Measurements from ENCODE around the gene HS6ST1. TPM values are rescaled to one million over a fixed set of nuclear protein-coding genes. Genes with fewer than 3 reads are reported as not detected.

Gene HS6ST1
- total RNA-seq, 2 donors from 2014 or later, result 12.5 to 12.9 TPM

DNA sequence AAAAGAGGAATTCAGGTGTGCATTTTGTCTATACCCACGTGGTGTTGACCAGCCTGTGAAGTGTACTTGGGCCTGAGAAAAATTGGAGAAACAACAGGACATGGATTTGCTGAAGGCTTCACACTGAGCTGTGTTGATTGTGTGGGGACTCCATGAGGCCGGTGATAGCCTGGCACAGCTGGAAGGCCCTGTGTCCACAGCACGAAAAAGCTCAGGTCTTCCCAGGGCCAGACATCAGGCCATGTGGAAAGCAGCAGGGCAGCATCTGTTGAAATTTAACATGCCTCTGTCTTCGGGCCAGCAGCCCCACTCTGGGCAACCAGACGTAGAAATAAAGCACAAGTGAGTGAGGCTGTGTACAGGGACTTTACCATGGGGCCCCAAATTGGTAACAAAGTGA lies 84.1 kb downstream of the HS6ST1 start:
- peaks cover 5% of the 10 kb centered on the region for H3K4me1 Mint-ChIP-seq
- ATAC-seq, result no peak
- H3K4me3 Mint-ChIP-seq, result no peak overlapping the region
- H3K9me3 ChIP-seq (ENCODE audit: control insufficient read depth, low read length, poor library complexity, severe bottlenecking), result no peaks in the 10 kb centered on the region
- peaks cover 20% of the 10 kb centered on the region for H3K27me3 Mint-ChIP-seq
- H3K36me3 Mint-ChIP-seq (ENCODE audit: low read depth), result no peaks in the 10 kb centered on the region
- no peak overlapping the region for H3K27ac Mint-ChIP-seq
- DNase-seq, result no peak

GRCh38 chr2:128233790-128234395 lies 84.8 kb downstream of the HS6ST1 start:
- H3K9me3 ChIP-seq (ENCODE audit: control insufficient read depth, low read length, poor library complexity, severe bottlenecking), result no peaks in the 10 kb centered on the region
- no peak overlapping the region for H3K27ac Mint-ChIP-seq
- ATAC-seq (no peak), DNase-seq (no peak)
- H3K36me3 Mint-ChIP-seq (ENCODE audit: low read depth), result no peaks in the 10 kb centered on the region
- peaks cover 20% of the 10 kb centered on the region for H3K27me3 Mint-ChIP-seq
- H3K4me1 Mint-ChIP-seq, result peaks cover 5% of the 10 kb centered on the region
- H3K4me3 Mint-ChIP-seq, result peak overlapping the region; percentile 86

DNA sequence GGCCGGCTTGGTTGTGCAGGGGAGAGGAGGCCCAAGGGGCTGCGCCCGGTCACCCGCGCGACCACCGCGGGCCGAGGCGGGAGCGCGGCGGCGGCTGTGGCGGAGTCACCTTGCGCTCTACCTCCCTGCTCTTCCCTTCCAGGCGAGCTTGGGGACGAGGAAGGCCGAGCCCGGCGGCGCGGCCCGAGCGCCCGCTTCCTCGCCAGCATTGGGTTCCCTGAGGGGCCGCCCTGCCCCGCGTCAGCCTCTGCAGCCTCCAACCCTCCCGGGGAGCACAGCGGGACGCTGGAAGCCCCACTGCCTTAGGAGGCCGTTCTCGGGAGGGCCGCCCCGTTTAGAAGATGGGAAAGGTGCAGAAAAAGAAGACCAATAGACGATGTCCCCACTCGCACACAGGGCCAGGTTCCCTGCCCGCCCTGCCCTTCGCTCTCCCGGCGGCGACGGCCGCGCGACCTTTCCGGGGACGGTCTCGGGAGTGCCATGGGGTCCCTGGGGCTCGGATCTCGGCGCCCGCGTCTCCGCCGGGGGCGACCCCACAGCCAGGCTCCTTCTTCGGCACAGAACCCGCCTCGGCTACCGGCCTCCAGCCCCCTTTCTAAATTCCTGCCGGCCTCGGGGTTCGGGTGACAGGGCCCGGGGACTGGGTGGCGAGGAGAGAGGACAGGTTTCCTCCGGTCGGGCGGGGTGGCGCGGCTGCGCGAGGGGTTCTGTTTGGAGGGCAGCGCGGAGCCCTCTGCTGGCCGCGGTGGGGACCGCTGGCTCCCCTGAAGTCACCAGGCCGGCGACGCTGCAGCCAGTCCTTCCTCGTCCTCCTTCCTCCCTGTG lies 85.5 kb downstream of the HS6ST1 start:
- DNase-seq (peak; percentile 59 to 75 (median 71)), ATAC-seq (peak; percentile 99)
- Mint-ChIP-seq H3K27ac (no peak overlapping the region), H3K4me1 (peaks cover 5% of the 10 kb centered on the region), H3K27me3 (peaks cover 17% of the 10 kb centered on the region), H3K36me3 (ENCODE audit: low read depth) (no peaks in the 10 kb centered on the region), H3K4me3 (peak overlapping the region; percentile 86)
- H3K9me3 ChIP-seq (ENCODE audit: control insufficient read depth, low read length, poor library complexity, severe bottlenecking), result no peaks in the 10 kb centered on the region

GRCh38 chr2:128228894-128229293 lies 89.8 kb downstream of the HS6ST1 start:
- no peak for ATAC-seq
- H3K36me3 Mint-ChIP-seq (ENCODE audit: low read depth), result no peaks in the 10 kb centered on the region

DNA sequence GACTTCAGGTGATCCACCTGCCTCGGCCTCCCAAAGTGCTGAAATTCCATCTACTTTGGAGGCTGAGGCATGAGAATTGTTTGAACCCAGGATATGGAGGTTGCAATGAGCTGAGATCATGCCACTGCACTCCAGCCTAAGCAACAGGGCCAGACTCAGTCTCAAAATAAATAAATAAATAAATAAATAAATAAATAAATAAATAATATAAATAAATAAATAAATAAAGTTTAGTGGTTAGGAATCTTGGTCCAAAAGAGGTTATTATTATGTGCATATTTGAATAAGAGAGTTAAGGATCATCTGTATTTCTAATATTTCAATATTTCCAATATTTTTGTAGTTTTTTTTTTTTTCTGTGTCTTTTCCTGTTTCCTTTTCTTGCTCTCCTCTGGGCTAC lies 90.8 kb downstream of the HS6ST1 start:
- DNase-seq (no peak), ATAC-seq (no peak)
- no peaks in the 10 kb centered on the region for H3K36me3 Mint-ChIP-seq (ENCODE audit: low read depth)
- peaks cover 2% of the 10 kb centered on the region for H3K4me1 Mint-ChIP-seq
- H3K4me3 Mint-ChIP-seq, result no peak overlapping the region
- H3K27me3 Mint-ChIP-seq, result peaks cover 5% of the 10 kb centered on the region
- H3K9me3 ChIP-seq (ENCODE audit: control insufficient read depth, low read length, poor library complexity, severe bottlenecking), result no peaks in the 10 kb centered on the region
- H3K27ac Mint-ChIP-seq, result no peak overlapping the region

More at GRCh38 chr2:128228894-128229293, 89.8 kb downstream of the HS6ST1 start:
- no peak for DNase-seq
- Mint-ChIP-seq H3K27me3 (peaks cover 4% of the 10 kb centered on the region), H3K4me1 (peaks cover 5% of the 10 kb centered on the region), H3K27ac (no peak overlapping the region), H3K4me3 (no peak overlapping the region)
- H3K9me3 ChIP-seq (ENCODE audit: control insufficient read depth, low read length, poor library complexity, severe bottlenecking), result no peaks in the 10 kb centered on the region

DNA sequence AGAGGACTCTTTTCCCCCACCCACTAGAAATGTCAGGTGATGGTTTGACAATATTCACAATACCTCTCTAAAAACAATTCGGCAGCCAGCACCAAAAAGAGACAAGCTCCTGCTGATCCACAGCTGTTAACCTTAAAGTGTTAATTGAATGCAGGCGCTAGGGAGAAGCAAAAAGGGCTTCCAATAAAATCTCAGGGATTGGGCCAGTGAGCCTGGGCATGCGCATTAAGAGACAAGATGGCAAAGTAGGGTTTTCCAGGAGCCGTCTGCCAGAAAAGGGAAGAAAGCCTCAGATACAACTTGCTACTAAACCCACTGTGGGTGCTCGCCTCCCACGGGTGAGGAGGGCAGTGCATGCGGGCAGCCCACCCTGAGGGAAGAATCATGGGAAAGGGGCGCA lies 98.8 kb downstream of the HS6ST1 start:
- H3K27me3 Mint-ChIP-seq, result peaks cover 12% of the 10 kb centered on the region
- no peaks in the 10 kb centered on the region for H3K9me3 ChIP-seq (ENCODE audit: control insufficient read depth, low read length, poor library complexity, severe bottlenecking)
- H3K27ac Mint-ChIP-seq, result no peak overlapping the region
- no peak overlapping the region for H3K4me3 Mint-ChIP-seq
- peaks cover 10% of the 10 kb centered on the region for H3K4me1 Mint-ChIP-seq
- DNase-seq (no peak), ATAC-seq (no peak)
- no peaks in the 10 kb centered on the region for H3K36me3 Mint-ChIP-seq (ENCODE audit: low read depth)

GRCh38 chr2:128217671-128218070 lies 101.0 kb downstream of the HS6ST1 start:
- no peak for ATAC-seq
- Mint-ChIP-seq H3K27ac (no peak overlapping the region), H3K4me1 (peaks cover 10% of the 10 kb centered on the region)

GRCh38 chr2:128215897-128216642 lies 102.6 kb downstream of the HS6ST1 start:
- peak; percentile 59 for ATAC-seq
- no peaks in the 10 kb centered on the region for H3K9me3 ChIP-seq (ENCODE audit: control insufficient read depth, low read length, poor library complexity, severe bottlenecking)
- Mint-ChIP-seq H3K27ac (no peak overlapping the region), H3K27me3 (peaks cover 11% of the 10 kb centered on the region), H3K36me3 (ENCODE audit: low read depth) (no peaks in the 10 kb centered on the region), H3K4me3 (no peak overlapping the region), H3K4me1 (peaks cover 10% of the 10 kb centered on the region)
- no peak for DNase-seq

More at GRCh38 chr2:128217671-128218070, 101.0 kb downstream of the HS6ST1 start:
- no peaks in the 10 kb centered on the region for H3K9me3 ChIP-seq (ENCODE audit: control insufficient read depth, low read length, poor library complexity, severe bottlenecking)
- Mint-ChIP-seq H3K27me3 (peaks cover 14% of the 10 kb centered on the region), H3K4me3 (no peak overlapping the region), H3K36me3 (ENCODE audit: low read depth) (no peaks in the 10 kb centered on the region)
- no peak for DNase-seq

Other genes starting within 250 kb of the HS6ST1 start
- 10 to 100 TPM; 37.1 to 51.2 TPM for gene UGGT1, start 227.7 kb downstream of the HS6ST1 start, total RNA-seq